HG02943 (cell line): ENCODE measurements around the gene ZC3H18.

Experiments used
- ATAC-seq: cut with Tn5 transposase; IDR thresholded peaks from one replicate; pipeline ENCODE4 v1.9.1; 2021; ENCODE audit warnings: mild to moderate bottlenecking, low read depth, moderate library complexity; ENCODE audit not compliant: unreplicated experiment

The ZC3H18 gene

DNA sequence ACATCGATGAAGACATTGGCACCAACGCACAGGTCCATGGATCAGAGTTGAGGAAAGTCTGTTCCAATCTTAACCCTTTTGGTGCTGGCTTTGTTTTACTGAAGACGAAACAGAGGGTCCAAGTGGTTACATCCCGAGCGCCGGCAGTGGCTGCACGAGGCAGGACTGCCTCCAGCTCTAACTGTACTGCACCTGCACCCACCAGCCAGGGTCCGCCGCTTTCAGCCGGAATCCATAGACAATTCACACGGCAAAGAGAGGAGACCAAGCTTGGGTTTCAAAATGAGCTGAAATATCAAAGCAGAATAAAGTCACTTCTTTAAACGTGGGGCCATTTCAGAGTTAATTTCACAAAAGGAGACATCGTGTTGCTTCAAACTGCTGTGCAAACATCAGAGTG is 21.2 kb upstream of the ZC3H18 start:
- ATAC-seq = no peak

DNA sequence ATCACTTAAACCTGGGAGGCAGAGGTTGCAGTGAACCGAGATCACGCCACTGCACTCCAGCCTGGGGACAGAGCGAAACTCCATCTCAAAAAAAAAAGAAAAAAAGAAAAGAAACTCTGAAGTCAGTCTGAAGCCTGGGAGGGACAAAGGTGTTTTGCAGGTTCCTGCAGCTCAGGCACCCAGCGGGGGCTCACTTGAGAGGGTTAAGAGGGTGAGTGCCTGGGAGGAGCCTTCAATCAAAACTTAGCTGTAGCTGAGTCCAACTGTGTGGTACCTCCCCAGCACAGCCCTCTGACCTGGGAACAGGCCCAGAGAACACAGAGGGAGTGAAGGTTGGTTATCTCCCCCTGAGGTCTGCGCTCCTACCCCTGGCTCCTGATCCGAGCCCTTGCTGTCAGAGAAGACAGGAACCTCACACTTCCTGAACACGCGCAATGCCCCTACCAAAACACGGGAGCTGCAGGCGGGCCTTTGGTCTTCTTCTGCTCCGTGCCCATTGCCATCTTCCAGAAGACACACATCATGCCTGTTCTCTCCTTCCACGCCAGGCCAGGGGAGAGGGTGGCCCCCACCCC is 20.4 kb upstream of the ZC3H18 start:
- no peak for ATAC-seq

DNA sequence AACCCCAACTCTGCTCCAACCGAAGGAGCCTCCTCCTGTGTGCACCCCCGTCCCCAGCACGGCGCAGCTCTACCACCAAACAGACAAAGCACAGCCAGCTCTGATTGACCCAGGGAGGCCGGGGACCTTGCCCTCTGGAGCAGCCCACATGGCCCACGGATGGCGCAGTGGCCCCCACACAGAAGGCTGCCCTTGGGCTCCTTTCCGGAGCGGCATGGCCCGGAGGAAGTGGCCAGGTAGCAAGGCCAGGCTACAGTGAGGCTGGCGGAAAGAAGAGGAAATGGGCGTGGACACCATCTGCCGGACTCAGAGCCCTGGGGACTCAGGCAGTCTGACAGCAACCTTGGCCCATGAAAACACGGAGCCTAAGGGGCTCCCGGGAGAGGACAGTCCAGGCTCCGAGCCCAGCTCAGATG is 19.9 kb upstream of the ZC3H18 start:
- no peak for ATAC-seq

DNA sequence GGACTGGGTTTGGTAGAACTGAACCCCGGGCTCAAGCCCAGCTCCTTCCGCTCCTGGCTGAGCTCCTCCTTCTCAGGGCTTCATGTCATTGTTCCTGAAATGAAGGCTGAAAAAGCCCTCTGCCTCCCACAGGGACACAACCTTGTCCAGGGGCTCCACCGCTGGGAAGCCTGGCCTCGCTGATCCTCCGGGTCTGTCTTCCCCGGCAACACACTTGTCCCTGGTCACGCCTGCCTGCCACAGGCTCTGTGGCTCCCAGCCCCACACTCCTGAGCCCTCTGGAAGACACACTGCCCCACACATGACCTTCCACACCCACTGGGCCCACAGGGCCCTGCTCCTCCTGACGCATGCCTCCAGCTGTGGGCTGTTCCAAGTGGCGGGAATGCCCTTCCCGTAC is 18.0 kb upstream of the ZC3H18 start:
- ATAC-seq = no peak

DNA sequence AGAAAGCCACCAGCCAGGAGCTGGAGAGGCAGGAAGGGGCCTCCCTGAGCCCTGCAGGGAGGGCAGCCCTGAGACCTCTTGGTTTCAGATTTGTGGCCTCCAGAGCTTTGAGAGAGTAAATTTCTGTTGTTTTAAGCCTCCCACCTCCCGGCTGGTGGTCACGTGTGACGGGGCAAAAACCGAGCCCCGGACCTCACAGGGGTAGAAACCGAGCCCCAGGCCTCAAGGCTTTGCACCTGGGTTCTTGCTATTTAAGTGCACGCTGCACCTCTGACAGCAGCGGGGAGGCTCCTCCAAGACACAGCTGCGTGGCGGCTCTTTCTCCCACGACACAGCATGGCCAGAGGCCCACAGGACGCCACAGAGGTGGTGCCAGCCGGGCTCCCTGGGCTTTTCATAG is 17.4 kb upstream of the ZC3H18 start:
- ATAC-seq = no peak

DNA sequence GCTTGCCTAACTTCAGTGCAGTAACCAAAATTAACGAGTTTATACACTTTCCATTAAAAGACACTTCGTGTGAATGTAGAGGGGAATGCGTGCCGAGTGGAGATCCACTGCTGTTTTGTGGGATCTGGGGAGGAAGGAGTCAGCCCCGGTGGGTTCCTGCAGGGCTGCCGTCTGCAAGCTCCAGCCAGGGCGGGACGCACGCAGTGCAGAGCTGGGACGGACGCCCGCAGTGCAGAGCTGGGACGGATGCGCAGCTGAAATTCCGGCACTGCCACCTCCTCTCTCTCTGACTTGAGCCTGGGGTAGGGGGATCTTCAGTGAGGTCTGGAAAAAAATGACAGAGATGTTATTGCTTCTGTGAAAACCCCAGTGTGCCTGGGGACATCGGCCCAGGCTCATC is 16.5 kb upstream of the ZC3H18 start:
- ATAC-seq = no peak

DNA sequence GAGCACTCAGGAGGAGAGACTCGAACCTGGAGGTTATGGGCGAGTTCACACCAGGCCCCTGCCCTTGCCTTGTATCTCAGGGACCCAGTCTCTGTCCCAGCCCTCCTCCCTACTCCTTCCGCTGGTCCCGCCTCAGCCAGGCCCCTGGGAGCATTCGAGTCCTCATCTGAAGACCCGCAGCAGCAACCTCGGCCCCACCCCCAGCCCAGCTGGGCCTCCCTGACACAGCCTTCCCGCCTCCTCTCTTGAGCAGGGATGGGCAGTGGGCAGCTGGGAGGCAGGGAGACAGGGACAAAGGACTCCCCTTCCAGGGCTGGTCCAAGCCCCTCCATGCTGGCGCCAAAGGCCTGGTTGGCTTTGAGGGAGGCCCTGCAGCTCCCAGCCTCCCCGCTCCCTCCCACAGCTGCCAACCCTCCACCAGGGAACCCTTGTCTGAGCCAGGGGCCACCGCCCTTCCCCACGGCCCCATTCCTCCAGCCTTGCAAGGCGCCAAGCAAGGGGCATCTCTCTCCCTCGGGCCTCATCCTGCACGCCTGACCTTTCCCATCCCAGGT is 15.4 kb upstream of the ZC3H18 start:
- ATAC-seq = no peak

DNA sequence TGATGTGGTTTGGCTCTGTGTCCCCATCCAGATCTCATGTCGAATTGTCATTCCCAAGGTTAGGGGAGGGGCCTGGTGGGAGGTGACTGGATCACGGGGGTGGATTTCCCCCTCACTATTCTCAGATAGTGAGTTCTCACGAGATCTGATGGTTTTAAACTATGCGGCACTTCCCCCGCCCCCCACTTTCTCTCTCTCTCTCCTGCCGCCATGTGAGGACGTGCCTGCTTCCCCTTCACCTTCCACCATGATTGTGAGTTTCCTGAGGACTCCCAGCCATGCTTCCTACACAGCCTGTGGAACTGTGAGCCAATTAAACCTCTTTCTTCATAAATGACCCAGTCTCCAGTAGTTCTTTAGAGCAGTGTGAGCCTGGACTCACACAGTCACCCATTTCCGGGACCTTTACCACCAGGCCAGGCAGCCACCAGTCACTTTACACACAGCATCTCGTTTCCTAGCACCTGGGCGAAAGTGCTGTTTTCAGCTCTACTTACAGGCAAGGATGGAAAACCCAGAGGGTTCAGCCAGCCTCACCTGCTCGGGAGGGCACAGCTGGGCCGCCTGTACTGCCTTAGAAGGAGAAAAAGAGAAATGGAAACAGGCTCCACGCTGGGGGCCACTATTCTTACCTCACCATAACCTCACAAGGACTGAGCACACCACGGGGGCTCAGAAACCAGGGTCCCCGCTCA is 13.8 kb upstream of the ZC3H18 start:
- ATAC-seq = no peak

DNA sequence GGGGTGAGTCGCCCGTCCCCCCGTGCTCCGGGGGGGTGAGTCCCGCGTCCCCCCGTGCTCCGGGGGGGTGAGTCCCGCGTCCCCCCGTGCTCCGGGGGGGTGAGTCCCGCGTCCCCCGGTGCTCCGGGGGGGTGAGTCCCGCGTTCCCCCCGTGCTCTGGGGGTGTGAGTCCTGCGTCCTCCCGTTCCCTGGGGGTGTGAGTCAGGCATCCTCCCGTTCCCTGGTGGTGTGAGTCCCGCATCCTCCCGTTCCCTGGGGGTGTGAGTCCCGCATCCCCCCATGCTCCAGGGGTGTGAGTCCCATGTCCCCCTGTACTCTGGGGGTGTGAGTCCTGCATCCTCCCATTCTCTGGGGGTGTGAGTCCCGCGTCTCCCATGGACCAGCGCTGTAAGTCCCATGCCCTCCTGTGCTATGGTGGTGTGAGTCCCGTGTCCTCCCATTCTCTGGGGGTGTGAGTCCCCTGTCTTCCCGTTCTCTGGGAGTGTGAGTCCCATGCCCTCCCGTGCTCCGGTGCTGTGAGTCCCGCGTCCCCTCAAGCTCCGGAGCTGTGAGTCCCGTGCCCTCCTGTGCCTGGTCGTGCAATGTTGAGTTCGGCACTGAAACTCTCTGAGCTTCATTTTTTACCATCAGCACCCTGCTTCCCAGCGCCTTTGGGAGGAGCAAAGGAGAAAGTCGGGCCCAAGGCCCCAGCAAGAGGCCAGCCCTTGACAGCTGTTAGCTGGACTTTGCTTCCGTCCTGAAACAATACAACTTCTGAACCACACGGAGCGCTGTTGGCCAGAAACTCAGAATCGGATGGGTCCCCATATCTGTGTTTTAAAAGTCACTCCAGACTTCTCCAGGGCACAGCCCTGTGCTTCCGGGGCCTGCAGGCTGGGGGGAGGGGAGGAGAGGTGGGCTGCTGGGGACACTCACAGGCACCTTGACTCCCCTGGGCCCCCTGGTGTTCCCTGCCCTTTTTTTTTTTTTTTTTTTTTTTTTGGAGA is 11.5 kb upstream of the ZC3H18 start:
- ATAC-seq = no peak

DNA sequence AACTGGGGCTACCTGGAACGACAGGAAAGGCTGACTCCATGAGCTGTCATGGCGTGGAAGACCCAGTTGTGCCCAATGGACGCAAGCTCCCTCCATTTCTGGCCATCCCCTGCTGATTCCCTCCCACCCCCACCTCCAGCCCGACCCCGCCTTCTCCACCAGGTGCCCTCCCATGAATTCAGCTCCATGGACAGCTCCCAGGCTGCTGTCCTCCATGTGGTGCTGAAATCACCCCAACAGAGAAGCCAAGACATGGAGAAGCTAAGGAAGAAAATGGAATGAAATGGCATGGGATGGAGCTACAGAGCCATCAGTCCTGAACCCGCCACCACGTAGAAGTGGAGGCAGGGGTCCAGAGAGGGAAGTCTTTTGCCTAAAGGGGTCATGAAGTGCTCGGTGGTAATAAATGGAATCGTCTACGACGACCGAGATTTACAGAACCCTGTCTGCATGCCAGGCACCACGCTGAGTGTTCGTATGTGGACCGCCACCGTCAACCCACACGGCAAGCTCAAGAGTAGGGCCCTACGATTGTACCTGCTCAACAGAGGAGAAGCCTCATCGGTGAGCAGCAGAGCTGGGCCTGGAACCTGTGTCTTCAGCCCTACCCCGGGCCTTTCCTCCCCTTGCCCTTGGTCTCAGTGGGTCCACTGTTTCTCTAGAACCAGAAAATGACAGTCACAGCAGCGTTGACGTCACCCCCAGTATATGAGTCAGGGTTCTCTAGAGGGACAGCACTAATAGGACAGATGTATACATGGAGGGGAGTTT is 9.3 kb upstream of the ZC3H18 start:
- no peak for ATAC-seq

DNA sequence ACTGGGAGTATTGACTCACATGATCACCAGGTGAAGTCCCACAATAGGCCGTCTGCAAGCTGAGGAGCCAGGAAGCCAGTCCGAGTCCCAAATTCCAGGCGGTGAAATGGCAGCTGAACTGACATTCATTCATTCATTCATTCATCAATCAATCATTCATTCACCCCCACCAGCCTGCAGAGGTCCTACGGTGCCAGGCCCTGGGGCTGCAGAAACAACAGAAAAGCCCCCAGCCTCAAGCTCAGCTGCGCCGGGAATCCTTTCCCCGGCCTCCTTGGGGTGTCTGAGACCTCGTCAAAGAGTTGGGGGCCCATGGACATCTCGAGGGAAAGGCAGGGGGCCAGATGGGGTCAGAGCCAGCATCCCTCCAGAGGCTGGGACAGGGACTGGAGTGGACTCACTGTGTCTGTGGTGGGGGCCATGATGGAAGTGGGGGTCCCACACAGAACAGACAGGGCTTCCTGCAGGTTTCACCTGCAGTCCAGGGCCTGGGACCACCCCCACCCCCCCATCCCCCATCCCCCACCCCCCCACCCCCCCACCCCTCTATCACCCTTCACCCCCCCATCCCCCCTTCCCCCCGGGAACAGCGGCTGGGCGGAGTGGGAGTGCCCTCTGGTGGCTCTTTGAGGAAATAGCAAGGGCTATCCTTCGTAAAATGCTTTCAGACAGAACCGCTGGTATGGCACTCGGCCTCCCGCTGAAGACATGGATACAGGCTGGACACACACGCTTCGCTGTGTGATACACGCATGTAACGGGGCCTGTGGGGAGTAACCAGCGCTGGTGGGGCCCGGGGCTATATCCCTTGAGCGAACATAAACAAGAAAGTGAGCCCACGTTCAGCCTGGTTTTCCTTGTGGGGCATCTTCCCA is 8.5 kb upstream of the ZC3H18 start:
- no peak for ATAC-seq

DNA sequence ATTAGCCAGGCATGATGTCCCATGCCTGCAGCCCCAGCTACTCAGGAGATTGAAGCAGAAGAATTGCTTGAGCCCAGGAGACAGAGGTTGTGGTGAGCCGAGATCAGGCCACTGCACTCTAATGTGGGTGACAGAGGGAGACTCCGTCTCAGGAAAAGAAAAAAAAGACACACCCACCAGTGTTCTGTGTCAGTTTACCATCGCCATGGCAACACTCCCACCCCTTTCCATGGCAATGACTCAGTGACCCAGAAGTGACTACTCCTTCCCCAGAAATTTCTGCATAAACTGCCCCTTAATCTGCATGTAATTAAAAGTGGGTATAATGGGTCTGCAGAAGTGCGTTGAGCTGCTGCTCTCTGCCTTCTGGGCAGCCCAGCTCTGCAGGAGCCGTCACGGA is 4.0 kb upstream of the ZC3H18 start:
- ATAC-seq = no peak

DNA sequence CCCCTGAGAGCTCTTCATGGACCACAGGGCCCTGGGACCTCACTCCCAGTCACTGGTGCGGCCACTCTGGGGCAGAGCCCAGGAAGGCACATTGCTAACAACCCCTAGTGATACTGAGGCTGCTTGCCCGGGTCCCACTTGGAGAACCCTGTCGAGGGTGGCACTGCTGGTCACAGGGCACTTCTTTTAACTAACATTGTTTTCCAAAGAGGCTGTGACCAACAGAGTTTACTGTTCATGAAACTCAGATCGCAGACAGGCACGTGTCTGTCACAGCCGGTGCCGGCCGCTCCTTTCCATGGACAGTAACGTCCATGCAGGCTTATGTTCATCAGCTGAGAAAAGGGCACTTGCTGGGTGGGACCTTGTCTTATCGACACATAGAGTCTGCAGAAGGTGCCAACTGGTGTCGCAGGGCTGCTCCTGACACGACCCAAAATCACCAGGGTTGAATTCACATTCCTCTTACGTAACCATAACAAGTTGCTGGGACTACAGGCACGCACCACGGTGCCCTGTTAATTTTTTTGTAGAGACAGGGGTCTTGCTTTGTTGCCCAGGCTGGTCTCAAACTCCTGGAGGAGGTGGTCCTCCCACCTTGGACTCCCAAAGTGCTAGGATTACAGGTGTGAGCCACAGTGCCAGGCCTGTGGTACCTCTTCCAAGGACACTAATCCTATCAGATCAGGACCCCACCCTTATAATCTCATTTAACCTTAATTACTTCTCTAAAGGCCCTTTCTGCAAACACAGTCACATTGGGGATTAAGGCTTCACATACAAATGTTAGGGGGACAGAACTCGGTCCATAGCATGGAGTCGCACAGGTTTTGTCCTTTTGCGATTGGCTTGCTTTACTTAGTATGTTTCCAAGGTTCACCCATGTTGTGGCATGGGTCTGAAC is 1.2 kb upstream of the ZC3H18 start:
- no peak for ATAC-seq

DNA sequence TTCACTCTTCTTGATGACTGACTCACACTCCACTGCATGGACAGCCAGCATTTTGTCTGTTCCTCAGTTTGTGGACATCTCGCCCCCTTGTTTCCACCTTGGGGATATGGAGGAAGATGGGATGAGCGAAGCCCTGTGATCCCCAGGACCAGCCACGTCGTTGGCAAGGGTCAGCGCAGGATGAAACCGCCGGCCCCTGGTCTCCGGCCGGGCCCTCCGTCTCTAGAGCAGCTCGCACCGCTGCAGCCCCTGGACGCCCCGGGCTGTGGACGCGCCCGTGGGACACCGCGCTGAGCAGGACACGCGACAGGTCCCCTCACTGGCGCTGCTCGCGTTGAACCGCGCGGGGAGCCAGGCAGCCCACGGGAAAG is 604 bp upstream of the ZC3H18 start:
- ATAC-seq = peak; percentile 18

DNA sequence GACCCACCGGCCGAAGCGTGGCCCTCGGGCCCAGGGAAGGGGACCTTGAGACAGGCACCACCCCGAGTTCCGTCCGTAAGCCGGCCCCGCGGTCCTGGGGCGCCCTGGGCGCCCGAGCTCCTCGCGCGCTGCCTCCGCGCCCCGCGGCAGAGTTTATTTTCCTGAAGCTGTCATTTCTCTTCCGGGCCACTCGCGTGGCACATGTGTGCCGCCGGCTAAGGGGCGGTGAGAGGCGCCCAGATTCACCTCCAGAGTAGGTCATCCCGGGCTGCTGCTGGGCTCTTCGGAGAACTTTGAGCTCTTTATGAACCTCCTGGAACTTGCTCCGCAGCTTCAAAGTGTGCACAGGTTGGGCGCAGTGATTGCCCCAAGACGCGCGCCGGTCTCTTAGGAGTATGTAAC is 489 bp downstream of the ZC3H18 start:
- ATAC-seq = no peak

DNA sequence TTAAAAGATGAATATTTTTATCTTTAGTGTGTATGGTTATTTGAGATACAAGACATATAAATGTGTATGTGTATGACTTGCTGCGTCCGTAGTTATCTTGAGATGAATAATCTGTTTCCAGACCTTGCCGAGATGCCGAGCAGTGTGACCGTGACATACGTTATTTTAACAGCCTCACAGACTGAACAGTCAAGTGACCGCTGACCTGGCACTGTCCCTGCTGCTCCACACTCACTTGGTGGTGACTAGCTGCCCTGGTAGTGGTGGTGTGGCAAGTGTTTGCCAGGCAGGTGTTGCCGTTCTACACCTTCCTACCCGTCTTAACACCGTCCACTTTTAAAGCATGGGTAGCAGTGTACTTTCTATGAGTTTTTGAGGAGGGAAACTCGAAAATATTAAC is 5.0 kb downstream of the ZC3H18 start:
- no peak for ATAC-seq

DNA sequence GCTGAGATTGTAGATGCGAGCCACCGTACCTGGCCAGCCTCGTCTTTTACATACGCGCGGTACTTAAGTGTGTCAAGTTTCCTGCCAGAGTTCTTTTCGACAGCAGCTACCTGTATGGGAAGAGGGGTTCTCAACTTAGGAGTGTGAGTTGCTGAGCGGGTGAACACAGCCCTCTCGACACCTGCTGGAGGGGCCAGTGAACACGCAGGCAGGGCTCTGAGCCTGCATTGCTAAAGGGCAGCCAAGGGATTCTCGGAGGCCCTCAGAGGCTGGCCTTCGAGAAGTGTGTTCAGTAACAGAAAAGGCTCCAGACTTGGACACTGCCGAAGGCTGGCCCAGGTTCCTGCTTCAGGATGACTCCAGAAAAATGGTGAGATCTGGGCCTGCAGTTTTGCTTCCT is 6.1 kb downstream of the ZC3H18 start:
- ATAC-seq = no peak

DNA sequence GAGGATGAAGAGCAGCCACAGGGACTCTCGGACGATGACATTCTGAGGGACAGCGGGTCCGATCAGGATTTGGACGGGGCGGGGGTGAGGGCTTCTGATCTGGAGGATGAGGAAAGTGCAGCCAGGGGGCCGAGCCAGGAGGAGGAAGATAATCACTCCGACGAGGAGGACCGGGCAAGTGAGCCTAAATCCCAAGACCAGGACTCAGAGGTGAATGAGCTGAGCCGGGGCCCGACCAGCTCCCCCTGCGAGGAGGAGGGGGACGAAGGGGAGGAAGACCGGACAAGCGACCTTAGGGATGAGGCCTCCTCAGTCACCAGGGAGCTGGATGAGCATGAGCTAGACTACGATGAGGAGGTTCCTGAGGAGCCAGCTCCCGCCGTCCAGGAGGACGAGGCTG is 7.0 kb downstream of the ZC3H18 start:
- ATAC-seq = no peak
